Hair follicular keratinocyte (primary cell): ENCODE results near the gene LYRM1. TPM values are rescaled to one million over a fixed set of nuclear protein-coding genes. Genes with fewer than 3 reads are reported as not detected.

ENCODE experiments used
- total RNA-seq: library from RNA; depleted of rRNA; stranded (reverse); fragments of >200 nt; gene quantifications from 2 replicates; pipeline ENCODE4 v1.2.3, GENCODE V29; 2015

The LYRM1 gene, protein sequence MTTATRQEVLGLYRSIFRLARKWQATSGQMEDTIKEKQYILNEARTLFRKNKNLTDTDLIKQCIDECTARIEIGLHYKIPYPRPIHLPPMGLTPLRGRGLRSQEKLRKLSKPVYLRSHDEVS
- 26.6 and 52.9 TPM in 2 replicates for total RNA-seq

DNA sequence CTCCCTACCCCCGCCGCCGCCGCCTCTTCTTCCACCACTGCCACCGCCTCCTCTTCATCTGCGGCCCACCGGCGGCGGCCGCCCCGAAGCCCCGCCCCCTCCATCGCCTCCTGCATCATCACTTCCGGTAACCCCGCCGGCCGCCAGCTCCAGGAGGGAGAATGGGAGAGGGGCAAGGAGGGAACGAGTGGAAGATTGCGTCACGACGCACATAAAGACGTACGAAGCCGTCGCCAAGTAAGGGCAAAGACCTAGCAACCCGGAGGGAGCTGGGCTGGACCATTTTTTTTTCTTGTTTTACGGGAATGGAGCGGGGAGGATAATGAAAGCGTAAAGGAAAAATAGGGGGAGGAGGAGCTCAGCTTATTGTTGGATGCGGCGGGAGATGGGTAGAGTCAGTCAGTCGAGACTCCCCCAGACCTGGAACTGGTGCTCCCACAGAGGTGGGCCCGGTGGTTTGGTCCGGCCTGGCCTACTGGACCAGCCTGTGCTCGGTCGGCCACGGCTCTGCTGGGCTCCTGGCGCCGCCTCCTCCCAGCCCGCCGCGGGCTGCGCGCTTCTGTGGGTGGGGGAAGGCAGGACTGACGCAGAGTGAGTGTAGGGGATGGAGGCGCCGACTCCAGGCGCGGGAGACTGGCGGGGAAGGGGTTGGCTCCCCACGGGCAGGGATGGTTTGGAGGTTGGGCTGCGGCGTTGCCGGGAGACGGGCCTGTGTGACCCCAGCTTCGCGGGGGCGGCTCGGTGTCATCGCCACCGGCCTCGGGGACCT lies at the start of gene LYRM1, which contains the start of gene DCUN1D3:
LYRM1 (plus strand) TSS at position 473 of the 769 bp plus-strand sequence. CDS start 14,785 bp downstream, outside the sequence.
DCUN1D3 (minus strand) TSS at position 60 of the 769 bp plus-strand sequence. CDS start 37,820 bp downstream, outside the sequence.

Other genes with a start within 250 kb of the LYRM1 start
- gene ACSM1, start 203.1 kb upstream of the LYRM1 start, total RNA-seq: 0.08 TPM in 2 replicates
- gene THUMPD1, start 159.0 kb upstream of the LYRM1 start, total RNA-seq: 32.6 and 39.9 TPM in 2 replicates
- gene ACSM3, start 136.8 kb upstream of the LYRM1 start, total RNA-seq: 0.65 and 2.6 TPM in 2 replicates
- gene ERI2, start 94.3 kb upstream of the LYRM1 start, total RNA-seq: 11.9 and 20.8 TPM in 2 replicates
- gene REXO5, start 94.2 kb upstream of the LYRM1 start, total RNA-seq: 2.4 and 9.0 TPM in 2 replicates
- gene DCUN1D3, start 413 bp upstream of the LYRM1 start, total RNA-seq: 6.8 and 8.7 TPM in 2 replicates